H9 (cell line): ENCODE measurements around the gene MAP3K20. TPM values are rescaled to one million over a fixed set of nuclear protein-coding genes. Genes with fewer than 3 reads are reported as not detected.

Experiments used
- DNase-seq: peaks from one replicate; pipeline ENCODE4 v3.0.0-alpha.2; 2017
- H2AFZ ChIP-seq: one replicate; pipeline ENCODE4 v1.6.1; 2013; ENCODE audit warnings: mild to moderate bottlenecking, low read length, control low read depth, moderate library complexity
- H2AK5ac ChIP-seq: 2 replicates; pipeline ENCODE4 v1.6.1; 2013; ENCODE audit warnings: low read length, control low read depth, mixed read lengths; ENCODE audit not compliant: insufficient read length
- H2BK120ac ChIP-seq: one replicate; pipeline ENCODE4 v1.6.1; 2013; ENCODE audit warnings: low read depth, mild to moderate bottlenecking, low read length, control low read depth, inconsistent platforms; ENCODE audit not compliant: poor library complexity, severe bottlenecking
- H2BK12ac ChIP-seq: 2 replicates; pipeline ENCODE4 v1.6.1; 2013; ENCODE audit warnings: low read length, control low read depth, mixed read lengths, low read depth; ENCODE audit not compliant: insufficient read length
- H2BK15ac ChIP-seq: 2 replicates; pipeline ENCODE4 v1.6.1; 2013; ENCODE audit warnings: low read depth, low read length, control low read depth
- H2BK20ac ChIP-seq: one replicate; pipeline ENCODE4 v1.6.1; 2013; ENCODE audit warnings: low read depth, mild to moderate bottlenecking, low read length, control low read depth, inconsistent platforms; ENCODE audit not compliant: poor library complexity, severe bottlenecking
- H2BK5ac ChIP-seq: 2 replicates; pipeline ENCODE4 v1.6.1; 2013; ENCODE audit warnings: low read length, control low read depth, mixed read lengths; ENCODE audit not compliant: insufficient read length
- H3K14ac ChIP-seq: 2 replicates; pipeline ENCODE4 v1.6.1; 2013; ENCODE audit warnings: low read length, control low read depth; ENCODE audit not compliant: insufficient read depth
- H3K18ac ChIP-seq: 2 replicates; pipeline ENCODE4 v1.6.1; 2013; ENCODE audit warnings: low read depth, mild to moderate bottlenecking, mixed read lengths, low read length, control low read depth; ENCODE audit not compliant: insufficient read length
- H3K23ac ChIP-seq: 2 replicates; pipeline ENCODE4 v1.6.1; 2013; ENCODE audit warnings: low read length, control low read depth, mixed read lengths, low read depth; ENCODE audit not compliant: insufficient read length
- H3K23me2 ChIP-seq: 2 replicates; pipeline ENCODE4 v1.6.1; 2013; ENCODE audit warnings: low read depth, mild to moderate bottlenecking, mixed read lengths, low read length, control low read depth; ENCODE audit not compliant: insufficient read length, poor library complexity, severe bottlenecking
- H3K27ac ChIP-seq: 2 replicates; pipeline ENCODE4 v1.5.1; 2013; ENCODE audit warnings: low read length, control low read depth, mixed read lengths, low read depth; ENCODE audit not compliant: insufficient read length
- H3K27me3 ChIP-seq: 2 replicates; pipeline ENCODE4 v1.6.1; 2013; ENCODE audit warnings: low read length, control low read depth, inconsistent platforms; ENCODE audit not compliant: insufficient read depth
- H3K4ac ChIP-seq: 2 replicates; pipeline ENCODE4 v1.6.1; 2013; ENCODE audit warnings: low read depth, mild to moderate bottlenecking, control low read depth, inconsistent platforms, low read length, moderate library complexity
- H3K4me1 ChIP-seq: 2 replicates; pipeline ENCODE4 v1.6.1; 2013; ENCODE audit warnings: low read length, control low read depth, inconsistent platforms; ENCODE audit not compliant: insufficient read depth
- H3K4me2 ChIP-seq: 2 replicates; pipeline ENCODE4 v1.6.1; 2013; ENCODE audit warnings: low read length, control low read depth, mixed read lengths; ENCODE audit not compliant: insufficient read length, insufficient read depth
- H3K56ac ChIP-seq: 2 replicates; pipeline ENCODE4 v1.6.1; 2013; ENCODE audit warnings: low read depth, mild to moderate bottlenecking, mixed read lengths, low read length, control low read depth; ENCODE audit not compliant: insufficient read length
- H3K79me1 ChIP-seq: 2 replicates; pipeline ENCODE4 v1.6.1; 2013; ENCODE audit warnings: low read depth, mild to moderate bottlenecking, moderate library complexity, low read length, control low read depth, inconsistent platforms; ENCODE audit not compliant: insufficient read depth, poor library complexity, severe bottlenecking
- H3K79me2 ChIP-seq: 2 replicates; pipeline ENCODE4 v1.6.1; 2013; ENCODE audit warnings: low read length, control low read depth, inconsistent platforms; ENCODE audit not compliant: insufficient read depth
- H3K9ac ChIP-seq: 2 replicates; pipeline ENCODE4 v1.6.1; 2013; ENCODE audit warnings: low read length, control low read depth, mixed read lengths; ENCODE audit not compliant: insufficient read length; ENCODE audit errors: extremely low read depth
- H3K9me3 ChIP-seq: one replicate; pipeline ENCODE4 v1.6.1; 2013; ENCODE audit warnings: low read depth, low read length, inconsistent platforms; ENCODE audit not compliant: control insufficient read depth
- H3T11ph ChIP-seq: one replicate; pipeline ENCODE4 v1.6.1; 2013; ENCODE audit warnings: mild to moderate bottlenecking, low read length, control low read depth, inconsistent platforms
- H4K20me1 ChIP-seq: one replicate; pipeline ENCODE4 v1.6.1; 2013; ENCODE audit not compliant: control insufficient read depth, insufficient read length, insufficient read depth
- H4K5ac ChIP-seq: 2 replicates; pipeline ENCODE4 v1.6.1; 2013; ENCODE audit warnings: low read depth, mild to moderate bottlenecking, mixed read lengths, low read length, control low read depth; ENCODE audit not compliant: insufficient read length
- H4K8ac ChIP-seq: replicated peaks from 2 replicates; pipeline ENCODE4 v1.6.1; 2013; ENCODE audit warnings: low read length, control low read depth, mixed read lengths, low read depth; ENCODE audit not compliant: insufficient read length
- H4K91ac ChIP-seq: 2 replicates; pipeline ENCODE4 v1.6.1; 2013; ENCODE audit warnings: low read depth, mild to moderate bottlenecking, moderate library complexity, mixed read lengths, low read length, control low read depth; ENCODE audit not compliant: insufficient read length
- H3K27ac Mint-ChIP-seq, 3 experiments: 2 replicates in 2 of 3; 3 replicates in 1 of 3; pipeline ENCODE4 v1.8.0; 2020 to 2021; ENCODE audit warnings: mixed read lengths in 3 of 3, mild to moderate bottlenecking in 1 of 3, moderate library complexity in 1 of 3
- H3K27me3 Mint-ChIP-seq: 2 replicates; pipeline ENCODE4 v1.8.0; 2021; ENCODE audit warnings: low read depth, mild to moderate bottlenecking, moderate library complexity, mixed read lengths
- H3K36me3 Mint-ChIP-seq, 3 experiments: 2 replicates in 2 of 3; 3 replicates in 1 of 3; pipeline ENCODE4 v1.8.0; 2020 to 2021; ENCODE audit warnings: low read depth in 3 of 3, mixed read lengths in 3 of 3; ENCODE audit not compliant: insufficient read depth in 1 of 3
- H3K4me1 Mint-ChIP-seq, 2 experiments: 2 replicates each; pipeline ENCODE4 v1.8.0; 2020; ENCODE audit warnings: mixed read lengths in 2 of 2
- H3K4me3 Mint-ChIP-seq, 2 experiments: 2 replicates in 1 of 2; 3 replicates in 1 of 2; pipeline ENCODE4 v1.8.0; 2020 to 2021; ENCODE audit warnings: mild to moderate bottlenecking in 2 of 2, mixed read lengths in 2 of 2, moderate library complexity in 1 of 2
- H3K9me3 Mint-ChIP-seq, 2 experiments: 2 replicates in 1 of 2; 3 replicates in 1 of 2; pipeline ENCODE4 v1.8.0; 2020; ENCODE audit warnings: mild to moderate bottlenecking in 2 of 2, mixed read lengths in 2 of 2, moderate library complexity in 1 of 2
- WGBS: extraction: QIAGEN DNeasy Blood & Tissue Kit; methylation state at CpG from one replicate; pipeline ENCODE4 v1.1.7; 2013; ENCODE audit warnings: missing lambda C conversion rate, low lambda C conversion rate, mixed read lengths; ENCODE audit not compliant: insufficient read length; ENCODE audit errors: extremely low coverage; 5-methylcytosine and 5-hydroxymethylcytosine counted together
- total RNA-seq: library from RNA; stranded (reverse); gene quantifications from 2 replicates; pipeline ENCODE4 v1.2.1, GENCODE V29; 2021
- TF ChIP-seq, protein P1 (sequence below): fragments of 200-600 bp; sonication (generic); conservative IDR thresholded peaks from 3 replicates; pipeline ENCODE4 v1.8.0; 2021; ENCODE audit warnings: antibody characterized with exemption, mild to moderate bottlenecking

MAP3K20 gene
- total RNA-seq, 1 experiment from 2014 or later, result 8.7 TPM

DNA sequence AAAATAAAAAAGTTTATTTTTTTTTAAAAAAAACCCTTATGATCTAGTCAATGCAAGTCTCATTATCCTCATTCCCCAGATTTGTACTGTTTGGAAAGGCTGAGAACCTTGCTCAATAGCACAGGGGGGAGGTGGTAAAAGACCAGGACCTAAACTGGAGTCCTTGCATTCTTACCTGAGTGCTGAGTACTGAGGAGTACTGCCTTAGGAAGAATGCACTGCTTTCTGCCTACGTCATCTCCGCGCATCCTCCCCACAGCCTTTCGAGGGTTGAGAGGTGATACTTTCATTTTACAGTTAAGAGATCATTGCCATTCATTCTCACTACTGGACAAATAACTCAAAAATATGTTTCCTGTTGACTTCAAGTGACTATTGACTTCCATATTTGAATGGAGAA, 73.8 kb downstream of the MAP3K20 start:
- Mint-ChIP-seq H3K9me3 (no peaks in the 10 kb centered on the region), H3K27me3 (no peaks in the 10 kb centered on the region), H3K27ac (no peak overlapping the region), H3K36me3 (peaks cover 0 to 2% (median 0%) of the 10 kb centered on the region in 3 experiments; a peak in 1 of 7 replicates), H3K4me1 (peaks cover 11 to 15% of the 10 kb centered on the region in 2 experiments), H3K4me3 (no peak overlapping the region)
- Histone ChIP-seq H2BK20ac (no peak overlapping the region), H3K79me1 (no peaks in the 10 kb centered on the region), H3K27me3 (no peaks in the 10 kb centered on the region), H3K23me2 (no peaks in the 10 kb centered on the region), H3T11ph (no peak overlapping the region), H2BK12ac (no peak overlapping the region), H4K20me1 (no peaks in the 10 kb centered on the region), H3K9me3 (no peaks in the 10 kb centered on the region), H2BK120ac (no peak overlapping the region), H3K9ac (no peak overlapping the region), H2BK15ac (no peak overlapping the region), H3K4me1 (no peaks in the 10 kb centered on the region; the same call in 1 of the 2 replicates), H4K5ac (no peak overlapping the region), H3K18ac (no peak overlapping the region), H3K14ac (no peak overlapping the region), H3K4ac (no peak overlapping the region), H3K27ac (no peak overlapping the region), H3K79me2 (no peaks in the 10 kb centered on the region), H2BK5ac (no peak overlapping the region), H2AFZ (no peak overlapping the region), H2AK5ac (no peak overlapping the region), H3K23ac (no peak overlapping the region), H4K91ac (no peak overlapping the region), H3K4me2 (no peak overlapping the region), H4K8ac (no peak overlapping the region), H3K56ac (no peak overlapping the region)
- DNase-seq, result no peak
- TF ChIP-seq, protein P1, sequence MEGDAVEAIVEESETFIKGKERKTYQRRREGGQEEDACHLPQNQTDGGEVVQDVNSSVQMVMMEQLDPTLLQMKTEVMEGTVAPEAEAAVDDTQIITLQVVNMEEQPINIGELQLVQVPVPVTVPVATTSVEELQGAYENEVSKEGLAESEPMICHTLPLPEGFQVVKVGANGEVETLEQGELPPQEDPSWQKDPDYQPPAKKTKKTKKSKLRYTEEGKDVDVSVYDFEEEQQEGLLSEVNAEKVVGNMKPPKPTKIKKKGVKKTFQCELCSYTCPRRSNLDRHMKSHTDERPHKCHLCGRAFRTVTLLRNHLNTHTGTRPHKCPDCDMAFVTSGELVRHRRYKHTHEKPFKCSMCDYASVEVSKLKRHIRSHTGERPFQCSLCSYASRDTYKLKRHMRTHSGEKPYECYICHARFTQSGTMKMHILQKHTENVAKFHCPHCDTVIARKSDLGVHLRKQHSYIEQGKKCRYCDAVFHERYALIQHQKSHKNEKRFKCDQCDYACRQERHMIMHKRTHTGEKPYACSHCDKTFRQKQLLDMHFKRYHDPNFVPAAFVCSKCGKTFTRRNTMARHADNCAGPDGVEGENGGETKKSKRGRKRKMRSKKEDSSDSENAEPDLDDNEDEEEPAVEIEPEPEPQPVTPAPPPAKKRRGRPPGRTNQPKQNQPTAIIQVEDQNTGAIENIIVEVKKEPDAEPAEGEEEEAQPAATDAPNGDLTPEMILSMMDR, result no peak
- no CpG with 5 or more reads among the region's 4 CpGs for WGBS
